Tongue (tissue), 2 donors: ENCODE data around the gene GTF3C5. TPM values are rescaled to one million over a fixed set of nuclear protein-coding genes. Genes with fewer than 3 reads are reported as not detected.

Source experiments
- DNase-seq: peaks from one replicate; pipeline ENCODE4 v3.0.0-alpha.2; 2015
- total RNA-seq: library from RNA; depleted of rRNA; stranded (reverse); fragments of >200 nt; gene quantifications from one replicate; pipeline ENCODE4 v1.2.3, GENCODE V29; 2014

The GTF3C5 gene
- total RNA-seq, 1 donor from 2014 or later = 47.1 TPM

DNA sequence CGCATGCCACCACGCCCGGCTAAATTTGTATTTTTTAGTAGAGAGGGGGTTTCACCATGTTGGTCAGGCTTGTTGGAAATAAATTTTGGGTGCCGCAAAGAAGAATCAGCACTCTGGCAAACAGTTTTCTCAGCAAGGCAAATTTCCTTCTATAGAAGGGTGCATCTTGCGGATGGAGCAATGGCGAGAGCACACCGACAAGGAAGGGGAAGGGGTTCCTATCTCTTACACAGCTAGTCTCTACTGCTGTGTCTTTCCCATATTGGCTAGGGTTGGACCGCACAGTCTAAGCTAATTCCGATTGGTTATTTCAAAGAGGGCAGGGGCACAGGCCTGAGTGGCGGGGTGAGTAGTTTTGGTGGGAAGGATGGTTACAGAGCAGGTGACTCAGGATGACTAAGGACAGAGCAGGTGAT, 707 bp downstream of the GTF3C5 start:
- DNase-seq = no peak

DNA sequence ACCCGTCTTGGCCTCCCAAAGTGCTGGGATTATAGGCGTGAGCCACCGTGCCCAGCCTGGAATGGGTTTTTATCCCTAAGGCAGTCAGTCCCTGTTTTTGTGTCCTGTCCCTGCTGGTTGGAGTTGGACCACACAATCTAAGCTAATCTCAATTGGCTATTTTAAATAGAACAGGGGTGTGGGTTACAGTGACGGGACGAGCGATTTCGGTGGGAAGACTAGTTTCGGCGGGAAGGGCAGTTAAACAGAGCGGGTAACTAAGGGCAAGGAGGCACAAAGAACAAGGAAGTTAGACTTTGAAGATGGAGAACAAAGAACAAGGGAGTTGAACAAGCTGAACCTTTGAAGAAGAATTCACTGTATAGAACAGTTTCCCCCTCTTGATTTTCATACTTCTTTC, 1.4 kb downstream of the GTF3C5 start:
- DNase-seq = no peak

DNA sequence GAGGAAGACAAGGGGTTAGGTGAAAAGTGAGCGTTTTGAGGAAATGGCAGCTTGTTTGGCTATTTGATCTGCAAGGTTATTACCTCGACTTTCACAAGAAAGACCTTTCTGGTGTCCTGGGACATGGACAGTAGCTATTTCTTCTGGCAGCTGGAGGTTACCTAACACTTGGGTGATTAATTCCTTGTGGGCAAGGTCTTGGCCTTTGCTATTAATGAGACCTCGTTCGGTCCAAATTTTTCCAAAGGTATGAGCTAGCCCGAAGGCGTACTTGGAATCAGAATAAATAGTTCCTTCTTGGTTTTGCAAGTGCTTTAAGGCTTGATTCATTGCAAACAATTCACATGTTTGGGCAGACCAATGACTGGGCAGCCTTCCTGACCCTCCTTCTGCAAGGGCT, 4.9 kb downstream of the GTF3C5 start:
- no peak for DNase-seq

DNA sequence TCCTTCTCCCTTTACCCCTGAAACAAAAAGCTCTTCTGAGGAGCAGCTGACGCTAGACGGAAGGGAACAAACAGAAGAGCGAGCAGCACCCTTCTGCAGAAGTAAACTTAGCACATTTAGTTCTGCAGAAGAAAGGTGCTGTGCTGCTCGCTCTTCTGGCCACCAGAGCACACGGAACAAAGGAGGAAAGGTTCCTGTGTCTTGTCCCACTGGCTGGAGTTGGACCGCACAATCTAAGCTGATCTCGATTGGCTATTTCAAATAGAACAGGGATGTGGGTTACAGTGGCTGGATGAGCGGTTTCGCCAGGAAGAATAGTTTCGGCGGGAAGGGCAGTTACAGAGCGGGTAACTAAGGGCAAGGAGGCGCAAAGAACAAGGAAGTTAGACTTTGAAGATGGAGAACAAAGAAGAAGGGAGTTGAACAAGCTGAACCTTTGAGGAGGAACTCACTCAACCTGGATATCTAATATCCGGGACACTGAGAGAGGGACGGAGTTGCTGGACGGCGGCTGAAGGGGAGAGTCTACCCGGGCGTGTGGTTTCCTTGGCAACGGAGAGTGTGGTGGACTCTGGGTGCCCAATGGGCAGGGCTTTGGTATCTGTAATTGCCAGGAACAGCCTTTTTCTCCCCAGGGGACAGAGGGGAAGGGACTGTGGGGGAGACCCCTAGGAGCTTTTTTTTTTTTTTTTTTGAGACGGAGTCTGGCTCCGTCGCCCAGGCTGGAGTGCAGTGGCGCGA, 7.1 kb downstream of the GTF3C5 start:
- no peak for DNase-seq

DNA sequence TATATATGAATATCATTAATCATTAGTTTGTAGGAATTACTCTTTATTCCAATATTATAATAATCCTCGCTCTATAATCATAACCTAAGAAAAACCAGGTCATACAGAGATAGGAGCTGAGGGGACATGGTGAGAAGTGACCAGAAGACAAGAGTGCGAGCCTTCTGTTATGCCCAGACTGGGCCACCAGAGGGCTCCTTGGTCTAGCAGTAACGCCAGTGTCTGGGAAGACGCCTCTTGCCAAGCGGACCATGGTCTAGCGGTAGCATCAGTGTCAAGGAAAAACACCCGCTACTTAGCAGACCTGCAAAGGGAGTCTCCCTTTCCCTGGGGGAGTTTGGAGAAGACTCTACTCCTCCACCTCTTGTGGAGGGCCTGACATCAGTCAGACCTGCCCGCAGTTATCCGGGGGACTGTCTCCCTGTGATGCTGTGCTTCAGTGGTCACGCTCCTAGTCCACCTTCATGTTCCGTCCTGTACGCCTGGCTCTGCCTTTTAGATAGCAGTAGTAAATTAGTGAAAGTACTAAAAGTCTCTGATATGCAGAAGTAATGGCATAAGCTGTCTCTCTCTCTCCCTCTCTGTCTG, 10.2 kb downstream of the GTF3C5 start:
- peak; percentile 54 for DNase-seq

DNA sequence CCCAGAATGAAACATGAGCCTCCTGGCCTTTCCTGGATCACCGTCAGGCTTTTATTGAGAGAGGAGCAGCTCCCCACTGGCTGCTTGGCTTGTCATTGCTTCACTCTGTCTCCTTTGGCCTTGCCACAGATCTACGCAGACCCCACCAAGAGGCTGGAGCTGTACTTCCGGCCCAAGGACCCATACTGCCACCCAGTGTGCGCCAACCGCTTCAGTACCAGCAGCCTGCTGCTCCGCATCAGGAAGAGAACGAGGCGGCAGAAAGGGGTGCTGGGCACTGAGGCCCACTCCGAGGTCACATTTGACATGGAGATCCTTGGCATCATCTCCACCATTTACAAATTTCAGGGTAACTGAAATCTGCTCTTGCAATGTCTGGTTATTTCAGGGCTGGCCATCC, 11.2 kb downstream of the GTF3C5 start:
- DNase-seq = no peak

DNA sequence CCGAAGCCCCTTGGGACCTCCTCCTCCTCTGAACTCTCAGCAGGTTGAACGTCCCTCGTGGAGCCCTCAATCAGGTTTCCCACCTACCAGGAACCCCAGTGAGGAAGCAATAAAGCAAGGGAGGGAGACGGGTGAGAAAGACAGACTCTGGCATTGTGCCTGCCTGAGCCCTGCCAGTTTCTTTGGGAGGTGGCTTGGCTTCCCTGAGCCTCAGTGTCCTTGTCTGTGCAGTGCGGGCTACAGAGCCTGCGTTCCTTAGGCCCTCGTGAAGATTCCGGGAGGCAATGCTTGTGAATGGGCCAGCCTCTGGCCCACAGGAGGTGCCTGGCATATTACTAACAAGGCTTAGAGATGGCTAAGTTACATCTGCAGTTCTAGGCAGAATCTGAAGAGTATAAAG, 11.9 kb downstream of the GTF3C5 start:
- DNase-seq = no peak

DNA sequence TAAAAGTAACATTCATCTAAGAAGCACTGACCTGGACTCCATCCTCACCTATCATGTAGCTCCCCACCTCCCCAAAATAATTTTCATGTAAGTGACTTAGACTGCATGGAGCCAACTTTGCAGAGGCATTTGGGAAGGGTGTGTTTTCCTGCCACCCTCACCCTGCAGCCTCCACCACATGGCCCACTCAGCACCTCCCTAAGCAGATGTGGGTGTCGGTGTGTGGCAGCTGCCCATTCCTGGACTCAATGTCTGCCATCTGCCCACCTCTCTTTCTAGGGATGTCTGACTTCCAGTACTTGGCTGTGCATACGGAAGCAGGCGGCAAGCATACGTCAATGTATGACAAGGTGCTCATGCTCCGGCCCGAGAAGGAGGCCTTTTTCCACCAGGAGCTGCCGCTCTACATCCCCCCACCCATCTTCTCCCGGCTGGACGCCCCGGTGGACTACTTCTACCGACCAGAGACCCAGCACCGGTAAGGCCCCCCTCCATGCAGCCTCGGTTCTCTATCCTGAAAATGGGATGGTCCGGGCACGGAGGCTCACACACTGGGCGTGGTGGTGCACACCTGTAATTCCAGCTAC, 12.7 kb downstream of the GTF3C5 start:
- DNase-seq = no peak

DNA sequence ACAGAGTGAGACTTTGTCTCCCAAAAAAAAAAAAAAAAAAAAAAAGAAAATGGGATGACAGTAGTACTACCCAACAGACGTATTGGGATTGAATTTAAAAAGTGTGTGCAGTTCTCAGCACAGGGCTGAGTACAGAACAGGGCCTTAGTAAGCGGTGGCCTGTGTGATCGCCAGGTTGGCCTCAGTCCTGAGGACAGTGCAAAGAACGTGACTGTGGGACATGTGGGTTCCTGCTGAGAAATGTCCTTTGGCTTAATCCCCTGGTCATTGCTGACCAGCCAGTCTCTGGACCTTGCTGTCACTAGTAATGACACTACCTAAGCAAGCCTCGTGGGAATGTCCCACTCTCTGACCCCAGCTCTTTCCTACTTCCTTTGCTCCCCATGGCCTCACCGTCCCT, 13.3 kb downstream of the GTF3C5 start:
- no peak for DNase-seq

DNA sequence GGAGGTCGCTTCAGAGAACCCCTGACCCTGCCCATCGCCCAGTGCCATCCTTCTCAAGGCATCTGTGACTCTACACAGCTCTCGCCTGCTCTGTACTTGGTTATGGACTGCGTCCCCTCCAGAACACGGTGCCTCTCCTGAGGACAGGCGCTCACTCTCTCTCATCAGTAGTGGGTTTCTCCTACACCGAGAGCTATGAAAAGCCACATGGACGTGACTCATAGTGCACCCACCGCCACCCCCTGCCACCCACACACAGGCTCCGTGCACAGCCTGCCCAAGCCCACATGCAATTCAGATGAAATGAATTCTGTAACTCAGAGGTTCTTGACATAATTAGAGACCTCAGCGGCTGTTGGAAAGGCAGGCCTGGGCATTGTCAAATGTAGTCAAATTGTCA, 13.9 kb downstream of the GTF3C5 start:
- no peak for DNase-seq

DNA sequence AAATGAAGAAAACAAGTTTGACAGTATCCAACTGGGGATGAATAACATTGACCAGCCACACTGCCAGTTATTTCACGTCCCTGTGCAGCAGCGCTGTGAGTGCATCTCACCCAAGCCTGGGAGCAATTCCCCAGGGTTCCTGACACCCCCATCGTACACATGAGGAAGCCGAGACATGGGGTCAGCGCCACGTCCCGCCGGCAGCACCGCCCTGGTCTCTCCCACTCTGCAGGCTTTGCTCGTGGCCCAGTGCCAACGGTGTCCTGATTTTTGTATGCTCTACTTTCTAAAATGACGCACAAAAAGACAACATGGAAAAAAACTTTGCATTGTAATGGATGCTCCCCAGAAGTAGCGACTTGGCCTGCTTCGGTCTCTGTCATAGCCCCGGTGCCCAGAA, 14.3 kb downstream of the GTF3C5 start:
- no peak for DNase-seq

DNA sequence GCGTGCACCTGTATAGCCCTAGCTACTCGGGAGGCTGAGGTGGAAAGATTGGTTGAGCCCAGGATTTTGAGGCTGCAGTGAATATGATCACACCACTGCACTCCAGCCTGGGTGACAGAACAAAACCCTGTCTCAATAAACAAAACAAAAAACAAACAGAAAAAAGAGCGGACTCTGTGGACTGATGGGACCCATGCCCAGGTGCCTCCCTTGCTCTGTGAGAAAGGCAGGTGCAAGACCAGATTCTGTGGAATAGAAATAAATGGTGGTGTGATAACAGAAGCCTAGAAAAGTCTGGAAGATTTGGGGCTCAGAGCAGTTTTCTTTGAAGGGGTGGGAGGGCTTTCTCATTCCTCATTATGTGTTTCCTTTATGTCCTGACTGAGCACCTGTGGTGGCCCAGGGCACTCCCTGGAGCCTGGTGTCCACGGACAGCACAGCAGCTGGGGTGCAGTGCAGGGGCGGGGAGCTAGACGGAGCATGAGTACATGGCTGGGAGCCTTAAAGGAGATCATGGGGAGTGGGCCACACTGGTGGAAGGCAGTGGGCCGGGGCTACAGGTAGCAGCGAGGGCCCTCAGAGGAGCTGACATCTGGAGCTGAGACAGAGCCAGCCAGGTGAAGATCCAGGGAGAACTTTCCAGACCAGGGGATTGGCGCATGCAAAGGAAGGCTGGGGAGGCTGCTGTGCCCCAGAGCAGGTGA, 15.6 kb downstream of the GTF3C5 start:
- no peak for DNase-seq

DNA sequence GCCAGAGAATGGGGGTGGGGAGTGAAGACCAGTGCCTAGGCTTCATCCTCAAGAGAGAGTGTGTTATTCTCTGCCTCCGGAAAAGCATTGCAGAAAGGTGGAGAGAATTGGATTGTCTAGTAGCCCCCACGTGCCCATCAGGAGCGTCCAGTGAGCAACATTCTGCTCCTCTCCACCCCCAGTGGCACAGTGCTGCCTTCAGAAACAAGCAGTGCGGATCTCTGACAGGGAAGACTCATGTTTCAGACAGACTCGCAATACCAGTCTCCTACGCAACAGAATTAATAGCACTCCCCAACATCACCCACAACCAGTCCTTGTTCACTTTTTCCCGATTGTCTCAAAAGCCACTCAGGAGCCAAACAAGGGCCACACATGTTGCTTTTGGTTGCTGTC, 16.1 kb downstream of the GTF3C5 start:
- no peak for DNase-seq

DNA sequence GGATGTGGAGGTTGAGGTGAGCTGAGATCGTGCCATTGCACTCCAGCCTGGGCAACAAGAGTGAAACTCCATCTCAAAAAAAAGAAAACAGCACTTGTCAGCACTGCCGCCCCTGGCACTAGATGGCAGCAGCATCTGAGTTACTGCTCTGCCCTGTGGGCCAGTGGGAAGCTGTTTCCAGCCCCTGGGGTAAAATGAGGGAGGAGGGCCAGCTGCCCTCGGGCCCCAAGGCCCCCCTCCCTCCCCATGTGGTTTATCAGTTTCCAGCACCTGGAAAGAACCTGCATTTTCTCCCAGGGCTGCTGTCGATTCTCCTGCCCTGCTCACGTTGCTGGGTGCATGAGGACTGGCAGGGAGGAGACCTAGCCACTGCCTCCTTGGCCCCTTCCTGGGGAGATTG, 17.8 kb downstream of the GTF3C5 start:
- no peak for DNase-seq

DNA sequence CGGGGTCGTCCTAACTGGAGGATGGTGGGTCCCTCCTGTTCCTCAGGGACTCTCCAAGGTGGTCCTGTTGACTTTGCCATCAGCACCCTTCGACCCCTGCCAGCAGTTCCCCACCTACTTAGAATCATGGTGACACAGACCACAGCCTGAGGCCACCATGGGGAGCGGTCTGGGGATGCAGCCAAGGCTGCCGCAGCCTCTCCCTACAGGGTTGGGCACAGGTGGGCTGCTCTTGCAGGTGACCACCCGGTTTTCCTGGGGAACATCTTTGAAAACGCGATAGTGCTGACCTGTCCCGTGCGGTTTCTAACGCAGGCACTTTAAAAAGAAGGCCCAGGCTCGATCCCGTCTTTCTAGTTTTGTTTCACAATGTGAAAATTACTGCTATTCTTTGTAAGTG, 18.2 kb downstream of the GTF3C5 start:
- no peak for DNase-seq

DNA sequence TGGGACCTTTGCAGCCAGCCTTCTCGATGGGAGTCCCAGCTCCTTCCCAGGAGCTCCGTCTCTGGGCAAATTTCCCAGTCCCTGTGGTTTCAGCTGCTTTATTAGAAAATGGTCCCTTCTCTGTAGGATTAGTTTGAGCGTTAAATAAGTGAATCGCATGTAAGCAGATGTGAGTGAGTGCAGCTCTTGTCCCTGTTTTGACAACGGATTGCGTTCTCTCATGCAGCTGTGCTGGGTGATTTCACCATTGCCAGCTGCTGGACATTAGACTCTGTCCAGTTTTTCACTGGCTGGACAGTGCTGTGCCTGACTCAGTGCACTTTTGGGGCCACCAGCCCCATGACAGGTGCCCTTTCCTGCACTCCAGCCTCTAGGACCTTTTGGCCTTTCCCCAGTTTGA, 19.3 kb downstream of the GTF3C5 start:
- DNase-seq = peak; percentile 52

DNA sequence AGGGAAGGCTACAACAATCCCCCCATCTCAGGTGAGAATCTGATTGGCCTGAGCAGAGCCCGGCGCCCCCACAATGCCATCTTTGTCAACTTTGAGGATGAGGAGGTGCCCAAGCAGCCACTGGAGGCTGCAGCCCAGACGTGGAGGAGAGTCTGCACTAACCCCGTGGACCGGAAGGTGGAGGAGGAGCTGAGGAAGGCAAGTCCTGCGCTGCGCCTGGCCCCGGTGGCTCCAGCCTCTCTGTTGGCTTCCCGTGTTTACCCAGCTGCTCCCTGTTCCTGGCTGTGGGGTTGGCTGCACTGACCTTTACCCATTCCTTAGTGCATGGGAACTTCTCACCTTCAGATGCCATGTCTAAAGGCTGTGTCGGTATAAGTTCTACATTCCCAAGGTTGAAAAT, 20.0 kb downstream of the GTF3C5 start:
- no peak for DNase-seq

DNA sequence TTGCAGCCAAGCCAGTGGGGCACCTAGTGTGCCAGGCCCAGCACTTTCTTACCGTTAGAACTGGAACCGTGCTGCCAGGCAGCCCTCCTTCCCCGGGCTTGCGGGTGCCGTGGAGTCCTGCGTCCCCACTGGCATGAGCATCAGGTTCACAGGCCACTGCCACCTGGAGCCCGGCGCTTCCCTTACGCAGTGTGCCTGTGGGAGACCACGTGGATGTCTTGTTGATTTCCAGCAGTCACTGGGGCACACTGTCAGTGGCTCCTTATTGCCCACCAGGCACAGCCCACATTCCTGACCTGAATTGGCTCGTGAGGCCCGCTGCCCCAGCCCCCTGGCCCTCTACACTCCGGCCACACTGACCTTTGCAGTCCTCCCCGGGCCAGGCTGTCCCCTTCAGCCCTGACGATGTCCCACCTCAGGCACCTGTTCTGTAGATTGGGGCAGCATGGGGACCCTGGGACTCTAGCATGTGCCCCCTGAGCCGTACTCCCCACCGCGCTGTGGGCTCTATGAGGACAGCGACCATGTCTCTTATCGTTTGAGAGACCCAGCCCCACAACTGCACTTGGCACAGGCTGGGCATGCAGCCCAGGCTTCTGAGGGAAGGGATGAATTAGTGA, 20.6 kb downstream of the GTF3C5 start:
- no peak for DNase-seq

DNA sequence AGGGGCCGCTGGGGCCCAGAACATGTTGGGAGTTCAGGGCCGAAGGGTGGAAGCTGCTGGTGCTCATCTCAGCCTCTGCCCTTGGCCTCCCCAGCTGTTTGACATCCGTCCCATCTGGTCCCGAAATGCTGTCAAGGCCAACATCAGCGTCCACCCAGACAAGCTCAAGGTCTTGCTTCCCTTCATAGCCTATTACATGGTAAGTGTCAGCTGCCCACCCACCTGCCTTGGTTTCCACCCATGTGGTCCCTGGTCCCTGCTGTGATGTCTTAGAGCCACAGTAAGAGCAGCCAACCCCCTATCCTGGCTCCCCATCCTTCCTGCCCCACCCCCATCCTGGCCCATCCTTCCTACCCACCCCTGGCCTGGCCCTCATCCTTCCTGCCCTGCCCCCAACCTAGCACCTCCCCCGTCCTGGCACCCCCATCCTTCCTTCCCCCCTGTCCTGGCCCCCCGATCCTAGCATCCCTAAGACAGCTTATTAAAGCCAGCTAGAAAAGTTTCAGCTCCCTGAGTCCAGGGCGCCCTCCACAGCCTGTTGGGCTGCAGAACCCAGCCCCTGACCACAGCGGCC, 21.3 kb downstream of the GTF3C5 start:
- no peak for DNase-seq

DNA sequence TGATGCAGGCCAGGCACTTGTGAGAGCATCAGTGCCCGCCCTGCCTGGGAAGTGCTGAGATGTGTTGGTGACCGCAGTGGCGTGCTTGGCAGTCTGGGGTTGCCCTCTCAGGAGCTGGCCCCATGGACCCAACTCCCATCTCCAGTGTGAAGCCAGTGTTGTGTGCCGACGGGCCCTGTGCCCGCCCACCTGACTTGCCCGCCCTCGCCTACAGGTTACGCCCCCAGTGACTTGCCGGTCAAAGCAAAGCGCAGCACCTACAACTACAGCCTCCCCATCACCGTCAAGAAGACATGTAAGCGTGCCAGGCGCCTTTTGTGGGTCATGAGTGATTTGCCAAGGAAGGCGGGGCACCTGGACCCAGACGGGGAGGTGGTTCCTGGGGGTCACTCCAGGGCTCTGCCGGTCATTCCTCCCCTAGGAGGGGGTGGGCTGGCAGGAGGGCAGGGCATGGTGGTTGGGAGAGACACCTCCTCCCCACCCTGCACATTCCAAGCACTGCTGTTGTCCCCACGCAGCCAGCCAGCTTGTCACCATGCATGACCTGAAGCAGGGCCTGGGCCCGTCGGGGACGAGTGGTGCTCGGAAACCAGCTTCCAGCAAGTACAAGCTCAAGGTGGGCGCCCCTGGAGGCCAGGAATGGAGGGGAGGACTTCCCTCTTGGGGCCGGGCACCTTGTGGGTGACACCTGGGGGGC, 23.5 kb downstream of the GTF3C5 start:
- peak; percentile 36 for DNase-seq

DNA sequence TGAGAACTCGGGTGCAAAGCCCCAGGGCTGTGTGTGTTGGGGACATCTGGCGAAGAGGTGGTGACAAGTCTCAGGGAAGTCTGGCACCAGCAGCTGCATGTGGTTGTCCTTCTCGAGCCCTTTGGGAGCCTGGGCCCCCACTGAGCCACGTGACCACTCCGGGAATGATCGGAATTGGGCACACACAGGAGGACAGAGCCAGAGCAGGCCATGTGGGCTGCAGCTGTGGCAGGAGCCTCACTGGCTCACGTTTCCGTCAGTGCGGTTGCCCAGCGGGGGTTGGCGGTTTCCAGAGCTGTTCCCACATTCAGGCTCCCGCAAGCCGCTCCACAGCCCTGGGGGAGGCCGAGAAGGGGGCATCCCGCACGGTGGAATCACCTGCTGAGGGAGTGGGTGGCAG, 24.2 kb downstream of the GTF3C5 start:
- peak; percentile 95 for DNase-seq
